Spleen (tissue), 7 donors: Measurements from ENCODE around the gene CHAF1B.

ENCODE experiments used
- CTCF ChIP-seq, 11 experiments: fragments of 200-600 bp in 7 of 11; fragments of 450-650 bp in 4 of 11; sonication (generic) in 4 of 11; IDR thresholded peaks in 8 of 11; conservative IDR thresholded peaks in 3 of 11; 1 replicate in 7 of 11; 2 replicates in 4 of 11; pipeline versions ENCODE4 v1.4.0 to v1.8.0; 2016 to 2021; ENCODE audit warnings: antibody characterized with exemption in 11 of 11, inconsistent platforms in 4 of 11, mild to moderate bottlenecking in 1 of 11
- POLR2AphosphoS5 ChIP-seq, 3 donors: sonication (generic); formaldehyde crosslinking; IDR thresholded peaks; one replicate each; pipeline ENCODE4 v1.5.1; 2017; ENCODE audit warnings: antibody characterized with exemption in 3 of 3
- donor health status: DM: no; HTN: no; CAD: no; lungs with moderate emphysema.
- donor health status: DM: no; HTN: no; CAD: no.
- donor health status: DM: no; HTN: no; CAD: no.

GRCh38 chr21:36428761-36429432, 43.7 kb downstream of the CHAF1B start:
- no peak for TF ChIP-seq CTCF (IDR thresholded peaks at IDR 0.05 in 8 of 11, conservative IDR thresholded peaks at IDR 0.05 in 3 of 11)
- no peak for TF ChIP-seq POLR2AphosphoS5 (IDR thresholded peaks at IDR 0.05)
